ENCODE results near the gene MS4A14. TPM values are rescaled to one million over a fixed set of nuclear protein-coding genes. Genes with fewer than 3 reads are reported as not detected.

The MS4A14 gene
- total RNA-seq, 1 experiment from 2014 or later = not detected

DNA sequence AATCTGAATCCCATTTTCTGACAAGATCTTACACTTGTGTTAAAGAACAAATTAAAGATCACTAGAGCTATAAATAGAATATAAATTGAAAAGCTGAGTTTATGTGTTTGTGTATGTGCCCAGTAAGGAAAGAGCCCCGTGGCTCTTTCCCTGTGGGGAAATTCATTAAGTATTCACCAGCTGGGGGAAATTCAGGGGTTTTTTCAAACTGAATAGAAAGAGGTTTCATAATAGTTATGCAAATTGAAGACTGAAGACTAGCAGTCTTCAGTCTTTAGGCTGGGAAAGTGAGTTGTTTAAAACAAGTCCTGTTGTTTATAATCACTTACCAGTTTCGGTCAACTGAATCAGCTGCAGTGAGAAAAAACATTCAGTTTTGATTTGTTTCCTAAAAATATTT, 29.2 kb upstream of the MS4A14 start:
- no peaks in the 10 kb centered on the region for H3K9me3 ChIP-seq (ENCODE audit: control insufficient read depth in 1 of 2, insufficient read depth in 1 of 2, low read depth in 1 of 2, low read length in 2 of 2)
- H3K27me3 ChIP-seq (ENCODE audit: insufficient read depth, low read length) = peaks cover 7% of the 10 kb centered on the region; the same call in 1 of the 2 replicates
- ATAC-seq (no peak), DNase-seq (ENCODE audit: low read depth, low spot score) (no peak)
- H4K20me1 ChIP-seq (ENCODE audit: insufficient read depth) = no peaks in the 10 kb centered on the region
- H3K4me3 ChIP-seq (replicated peaks in 1 of 2; ENCODE audit: low read depth in 1 of 2, low read length in 2 of 2) = no peak overlapping the region
- ChIA-PET POLR2A (no interaction called here), CTCF (no interaction called here), RAD21 (ENCODE audit: low non-redundant PET in 1 of 2, low total read pairs in 2 of 2, uncharacterized antibody in 2 of 2, unreplicated experiment in 2 of 2) (no interaction called here)
- no peaks in the 10 kb centered on the region for H3K4me1 ChIP-seq (ENCODE audit: control insufficient read depth in 1 of 2, insufficient read depth in 2 of 2, low read length in 2 of 2)
- no peaks in the 10 kb centered on the region for H3K36me3 ChIP-seq (ENCODE audit: control insufficient read depth in 1 of 2, insufficient read depth in 2 of 2, low read length in 2 of 2)
- H3K4me2 ChIP-seq (ENCODE audit: low read length) = no peak overlapping the region
- TF ChIP-seq SP1 (IDR thresholded peaks at IDR 0.05; ENCODE audit: low read depth) (no peak), CBX3 (IDR thresholded peaks at IDR 0.05; ENCODE audit: low read depth) (no peak), POLR2A (IDR thresholded peaks at IDR 0.05; ENCODE audit: borderline replicate concordance, extremely low read depth, insufficient read depth, insufficient read length) (no peak), JUND (IDR thresholded peaks at IDR 0.05) (no peak), POLR2AphosphoS5 (IDR thresholded peaks at IDR 0.05; ENCODE audit: low read depth, low read length) (no peak), ZNF274 (IDR thresholded peaks at IDR 0.05; ENCODE audit: low read depth, low read length) (no peak), SIN3A (IDR thresholded peaks at IDR 0.05; ENCODE audit: low read depth) (no peak), EGR1 (IDR thresholded peaks at IDR 0.05; ENCODE audit: low read depth) (no peak)
- TF ChIP-seq, protein P1, sequence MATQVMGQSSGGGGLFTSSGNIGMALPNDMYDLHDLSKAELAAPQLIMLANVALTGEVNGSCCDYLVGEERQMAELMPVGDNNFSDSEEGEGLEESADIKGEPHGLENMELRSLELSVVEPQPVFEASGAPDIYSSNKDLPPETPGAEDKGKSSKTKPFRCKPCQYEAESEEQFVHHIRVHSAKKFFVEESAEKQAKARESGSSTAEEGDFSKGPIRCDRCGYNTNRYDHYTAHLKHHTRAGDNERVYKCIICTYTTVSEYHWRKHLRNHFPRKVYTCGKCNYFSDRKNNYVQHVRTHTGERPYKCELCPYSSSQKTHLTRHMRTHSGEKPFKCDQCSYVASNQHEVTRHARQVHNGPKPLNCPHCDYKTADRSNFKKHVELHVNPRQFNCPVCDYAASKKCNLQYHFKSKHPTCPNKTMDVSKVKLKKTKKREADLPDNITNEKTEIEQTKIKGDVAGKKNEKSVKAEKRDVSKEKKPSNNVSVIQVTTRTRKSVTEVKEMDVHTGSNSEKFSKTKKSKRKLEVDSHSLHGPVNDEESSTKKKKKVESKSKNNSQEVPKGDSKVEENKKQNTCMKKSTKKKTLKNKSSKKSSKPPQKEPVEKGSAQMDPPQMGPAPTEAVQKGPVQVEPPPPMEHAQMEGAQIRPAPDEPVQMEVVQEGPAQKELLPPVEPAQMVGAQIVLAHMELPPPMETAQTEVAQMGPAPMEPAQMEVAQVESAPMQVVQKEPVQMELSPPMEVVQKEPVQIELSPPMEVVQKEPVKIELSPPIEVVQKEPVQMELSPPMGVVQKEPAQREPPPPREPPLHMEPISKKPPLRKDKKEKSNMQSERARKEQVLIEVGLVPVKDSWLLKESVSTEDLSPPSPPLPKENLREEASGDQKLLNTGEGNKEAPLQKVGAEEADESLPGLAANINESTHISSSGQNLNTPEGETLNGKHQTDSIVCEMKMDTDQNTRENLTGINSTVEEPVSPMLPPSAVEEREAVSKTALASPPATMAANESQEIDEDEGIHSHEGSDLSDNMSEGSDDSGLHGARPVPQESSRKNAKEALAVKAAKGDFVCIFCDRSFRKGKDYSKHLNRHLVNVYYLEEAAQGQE (IDR thresholded peaks at IDR 0.05; ENCODE audit: low read depth) = no peak
- BruUV-seq (replicated peaks) = no TSS peak
- no peak overlapping the region for H3K9ac ChIP-seq (ENCODE audit: low read length)
- no peaks in the 10 kb centered on the region for H3K79me2 ChIP-seq (ENCODE audit: insufficient read depth, low read length)
- H2AFZ ChIP-seq (ENCODE audit: low read depth, low read length, poor library complexity, severe bottlenecking) = no peak overlapping the region
- no peak overlapping the region for H3K27ac ChIP-seq (ENCODE audit: low read depth, low read length)
- H3K9me2 ChIP-seq (ENCODE audit: insufficient read depth) = no peaks in the 10 kb centered on the region
- intact Hi-C loops (cut with micrococcal nuclease) = no loop called here
